Loucy (cell line): Measurements from ENCODE around the gene HIVEP1.

Source experiments
- EZH2phosphoT487 ChIP-seq: fragments of 200-600 bp; IDR thresholded peaks from 2 replicates; pipeline ENCODE4 v1.6.1; 2018; ENCODE audit warnings: antibody characterized with exemption, mild to moderate bottlenecking, moderate library complexity, borderline replicate concordance
- TF ChIP-seq, protein P1 (sequence below): fragments of 200-600 bp; sonication (generic); conservative IDR thresholded peaks from 2 replicates; pipeline ENCODE4 v1.5.1; 2014; ENCODE audit warnings: mild to moderate bottlenecking, antibody characterized with exemption, low read length

DNA sequence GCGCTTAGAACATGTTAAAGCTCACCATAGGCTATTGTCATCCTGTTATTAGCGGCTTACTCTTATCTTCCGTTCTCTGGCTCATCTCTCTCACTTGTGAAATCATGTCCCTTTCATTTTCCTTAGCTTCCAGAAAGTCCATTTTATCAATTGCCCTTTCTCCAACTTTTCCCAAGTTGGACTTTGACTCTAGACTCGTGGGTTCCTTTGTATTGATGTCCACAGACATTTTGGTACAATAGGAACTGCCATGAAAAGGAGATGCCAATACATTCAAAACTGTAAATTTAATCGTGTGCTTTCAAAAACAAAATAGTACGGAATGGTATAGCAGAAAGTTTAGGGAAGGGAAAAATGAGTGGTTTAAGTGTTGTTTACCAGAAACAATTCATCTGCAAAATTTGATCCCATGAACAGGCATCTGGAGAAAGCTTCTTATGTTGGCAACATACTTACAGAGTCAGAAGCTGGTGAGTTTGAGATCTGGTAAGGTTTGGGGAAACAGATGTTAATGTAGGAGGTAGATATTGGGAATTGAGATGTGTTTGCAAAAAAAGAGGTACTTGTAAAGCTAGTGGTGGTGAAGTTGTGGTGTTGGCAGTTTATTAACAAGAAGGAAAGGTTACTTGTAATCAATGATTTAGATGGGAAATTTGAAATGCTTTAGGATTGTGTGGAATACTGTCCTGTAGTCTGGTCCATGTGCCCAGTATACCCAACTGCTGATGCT lies 10.2 kb upstream of the HIVEP1 start:
- TF ChIP-seq, protein P1, sequence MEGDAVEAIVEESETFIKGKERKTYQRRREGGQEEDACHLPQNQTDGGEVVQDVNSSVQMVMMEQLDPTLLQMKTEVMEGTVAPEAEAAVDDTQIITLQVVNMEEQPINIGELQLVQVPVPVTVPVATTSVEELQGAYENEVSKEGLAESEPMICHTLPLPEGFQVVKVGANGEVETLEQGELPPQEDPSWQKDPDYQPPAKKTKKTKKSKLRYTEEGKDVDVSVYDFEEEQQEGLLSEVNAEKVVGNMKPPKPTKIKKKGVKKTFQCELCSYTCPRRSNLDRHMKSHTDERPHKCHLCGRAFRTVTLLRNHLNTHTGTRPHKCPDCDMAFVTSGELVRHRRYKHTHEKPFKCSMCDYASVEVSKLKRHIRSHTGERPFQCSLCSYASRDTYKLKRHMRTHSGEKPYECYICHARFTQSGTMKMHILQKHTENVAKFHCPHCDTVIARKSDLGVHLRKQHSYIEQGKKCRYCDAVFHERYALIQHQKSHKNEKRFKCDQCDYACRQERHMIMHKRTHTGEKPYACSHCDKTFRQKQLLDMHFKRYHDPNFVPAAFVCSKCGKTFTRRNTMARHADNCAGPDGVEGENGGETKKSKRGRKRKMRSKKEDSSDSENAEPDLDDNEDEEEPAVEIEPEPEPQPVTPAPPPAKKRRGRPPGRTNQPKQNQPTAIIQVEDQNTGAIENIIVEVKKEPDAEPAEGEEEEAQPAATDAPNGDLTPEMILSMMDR: no peak
- TF ChIP-seq EZH2phosphoT487: no peak
